Hepatocyte (in vitro differentiated cells): Measurements from ENCODE around the gene PRTFDC1. TPM values are rescaled to one million over a fixed set of nuclear protein-coding genes. Genes with fewer than 3 reads are reported as not detected.

Experiments
- DNase-seq: peaks from one replicate; pipeline ENCODE4 v3.0.0-alpha.2; 2016; ENCODE audit warnings: low spot score
- H2AFZ ChIP-seq: fragments of 200-600 bp; sonication (generic); 2 replicates; pipeline ENCODE4 v1.6.0; 2016; ENCODE audit warnings: antibody characterized with exemption, mild to moderate bottlenecking
- H3K27ac ChIP-seq: fragments of 200-600 bp; sonication (generic); 2 replicates; pipeline ENCODE4 v1.5.1; 2016; ENCODE audit warnings: mild to moderate bottlenecking
- H3K27me3 ChIP-seq: fragments of 200-600 bp; sonication (generic); 2 replicates; pipeline ENCODE4 v1.6.1; 2016
- H3K36me3 ChIP-seq: fragments of 200-600 bp; sonication (generic); replicated peaks from 2 replicates; pipeline ENCODE4 v1.5.1; 2016; ENCODE audit warnings: low read depth; ENCODE audit not compliant: insufficient read depth
- H3K4me1 ChIP-seq: fragments of 200-600 bp; sonication (generic); 2 replicates; pipeline ENCODE4 v1.5.1; 2016; ENCODE audit warnings: mild to moderate bottlenecking, moderate library complexity; ENCODE audit not compliant: insufficient read depth
- H3K4me2 ChIP-seq: fragments of 200-600 bp; sonication (generic); 2 replicates; pipeline ENCODE4 v1.6.0; 2016
- H3K4me3 ChIP-seq: fragments of 200-600 bp; sonication (generic); 2 replicates; pipeline ENCODE4 v1.5.1; 2016; ENCODE audit warnings: mild to moderate bottlenecking
- H3K79me2 ChIP-seq: fragments of 200-600 bp; sonication (generic); 2 replicates; pipeline ENCODE4 v1.6.0; 2017; ENCODE audit warnings: mild to moderate bottlenecking
- H3K9me2 ChIP-seq: fragments of 200-600 bp; sonication (generic); replicated peaks from 2 replicates; pipeline ENCODE4 v1.6.0; 2017; ENCODE audit warnings: mild to moderate bottlenecking; ENCODE audit not compliant: insufficient read depth
- H3K9me3 ChIP-seq: fragments of 200-600 bp; sonication (generic); 2 replicates; pipeline ENCODE4 v1.5.1; 2016; ENCODE audit warnings: low read depth, mild to moderate bottlenecking
- H4K20me1 ChIP-seq: fragments of 200-600 bp; sonication (generic); 2 replicates; pipeline ENCODE4 v1.6.0; 2016; ENCODE audit warnings: mild to moderate bottlenecking; ENCODE audit not compliant: insufficient read depth, poor library complexity, severe bottlenecking
- CTCF ChIP-seq: fragments of 200-600 bp; sonication (generic); IDR thresholded peaks from 2 replicates; pipeline ENCODE4 v1.5.1; 2016; ENCODE audit warnings: antibody characterized with exemption, mild to moderate bottlenecking; ENCODE audit not compliant: poor library complexity
- EZH2 ChIP-seq: fragments of 200-600 bp; sonication (generic); IDR thresholded peaks from 2 replicates; pipeline ENCODE4 v1.6.1; 2016; ENCODE audit warnings: antibody characterized with exemption, mild to moderate bottlenecking, borderline replicate concordance
- EZH2phosphoT487 ChIP-seq: fragments of 200-600 bp; sonication (generic); IDR thresholded peaks from one replicate; pipeline ENCODE4 v1.6.1; 2018; ENCODE audit warnings: antibody characterized with exemption, mild to moderate bottlenecking, low read depth, moderate library complexity; ENCODE audit not compliant: unreplicated experiment, severe bottlenecking
- WGBS: methylation state at CpG from one replicate; pipeline ENCODE4 v1.1.6; 2016; ENCODE audit warnings: low lambda C conversion rate; ENCODE audit errors: missing lambda C conversion rate; 5-methylcytosine and 5-hydroxymethylcytosine counted together
- polyA plus RNA-seq: library from polyadenylated mRNA; unstranded; fragments of >200 nt; fragmentation: Nextera tagmentation; extraction: Ambion mirVana; gene quantifications from 2 replicates; pipeline ENCODE4 v1.2.1, GENCODE V29; 2016
- total RNA-seq: library from RNA; depleted of rRNA; stranded (reverse); fragments of >200 nt; gene quantifications from 2 replicates; pipeline ENCODE4 v1.2.3, GENCODE V29; 2014

PRTFDC1 gene
- total and polyA plus RNA-seq, 2 experiments from 2014 or later: 6.4 to 14.7 TPM

- H3K4me2 ChIP-seq: no peak overlapping the region
- H4K20me1 ChIP-seq: no peaks in the 10 kb centered on the region
- no peak overlapping the region for H3K27ac ChIP-seq
- no peaks in the 10 kb centered on the region for H3K4me1 ChIP-seq
- TF ChIP-seq CTCF (no peak), EZH2 (no peak), EZH2phosphoT487 (no peak)
- no peaks in the 10 kb centered on the region for H3K36me3 ChIP-seq
- 83% methylated on average over 13 of the region's 13 CpGs for WGBS
- DNase-seq: no peak
- no peaks in the 10 kb centered on the region for H3K79me2 ChIP-seq
- H3K9me2 ChIP-seq: no peaks in the 10 kb centered on the region
- H3K9me3 ChIP-seq: no peaks in the 10 kb centered on the region
- H2AFZ ChIP-seq: no peak overlapping the region
- H3K27me3 ChIP-seq: no peaks in the 10 kb centered on the region
- no peak overlapping the region for H3K4me3 ChIP-seq
These were observed 105.0 kb downstream of the PRTFDC1 start for GRCh38 chr10:24847112-24848070.

- Histone ChIP-seq H4K20me1 (no peaks in the 10 kb centered on the region), H3K36me3 (no peaks in the 10 kb centered on the region), H3K4me1 (no peaks in the 10 kb centered on the region), H3K9me3 (no peaks in the 10 kb centered on the region), H3K27me3 (no peaks in the 10 kb centered on the region), H3K27ac (no peak overlapping the region), H3K9me2 (no peaks in the 10 kb centered on the region), H3K4me2 (no peak overlapping the region), H2AFZ (no peak overlapping the region), H3K79me2 (no peaks in the 10 kb centered on the region), H3K4me3 (no peak overlapping the region)
- no peak for DNase-seq
- WGBS: 86% methylated on average over 2 of the region's 2 CpGs
- no peak for TF ChIP-seq EZH2
- TF ChIP-seq CTCF: no peak
- TF ChIP-seq EZH2phosphoT487: no peak
These were observed 107.7 kb downstream of the PRTFDC1 start for GRCh38 chr10:24844742-24845141.

- H2AFZ ChIP-seq: no peak overlapping the region
- no peak overlapping the region for H3K4me2 ChIP-seq
- no peak overlapping the region for H3K27ac ChIP-seq
- H3K9me2 ChIP-seq: no peaks in the 10 kb centered on the region
- no peak for DNase-seq
- no peaks in the 10 kb centered on the region for H3K9me3 ChIP-seq
- H3K27me3 ChIP-seq: no peaks in the 10 kb centered on the region
- no peaks in the 10 kb centered on the region for H3K4me1 ChIP-seq
- no peaks in the 10 kb centered on the region for H3K79me2 ChIP-seq
- H3K4me3 ChIP-seq: no peak overlapping the region
- TF ChIP-seq EZH2phosphoT487 (no peak), CTCF (no peak), EZH2 (no peak)
- no peaks in the 10 kb centered on the region for H4K20me1 ChIP-seq
- H3K36me3 ChIP-seq: no peaks in the 10 kb centered on the region
- WGBS: 50% methylated on average over 2 of the region's 2 CpGs
These were observed 109.2 kb downstream of the PRTFDC1 start for GRCh38 chr10:24843256-24843655.
